GM21717 (cell line): ENCODE results near the gene ZNF468.
"Not testable (repeated sequence)": the region's sequence is repeated elsewhere in the genome, so short reads cannot be mapped to it uniquely, and the experiment has no call there.

Experiments
- ATAC-seq: cut with Tn5 transposase; IDR thresholded peaks from one replicate; pipeline ENCODE4 v1.9.1; 2021; ENCODE audit warnings: mild to moderate bottlenecking, moderate library complexity; ENCODE audit not compliant: unreplicated experiment

Gene ZNF468

DNA sequence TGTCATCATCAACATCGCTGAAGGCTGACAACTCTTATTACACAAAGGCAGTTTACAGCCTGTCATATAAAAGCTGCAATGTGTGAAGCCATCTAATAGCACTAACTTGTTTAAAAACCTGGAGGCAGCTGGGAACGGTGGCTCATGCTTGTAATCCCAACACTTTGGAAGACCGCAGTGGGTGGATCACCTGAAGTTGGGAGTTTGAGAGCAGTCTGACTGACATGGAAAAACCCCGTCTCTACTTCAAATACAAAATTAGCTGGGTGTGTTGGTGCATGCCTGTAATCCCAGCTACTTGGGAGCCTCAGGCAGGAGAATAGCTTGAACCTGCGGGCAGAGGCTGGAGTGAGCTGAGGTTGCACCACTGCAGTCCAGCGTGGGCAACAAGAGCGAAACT is 27.6 kb downstream of the ZNF468 start:
- ATAC-seq: not testable (repeated sequence)

DNA sequence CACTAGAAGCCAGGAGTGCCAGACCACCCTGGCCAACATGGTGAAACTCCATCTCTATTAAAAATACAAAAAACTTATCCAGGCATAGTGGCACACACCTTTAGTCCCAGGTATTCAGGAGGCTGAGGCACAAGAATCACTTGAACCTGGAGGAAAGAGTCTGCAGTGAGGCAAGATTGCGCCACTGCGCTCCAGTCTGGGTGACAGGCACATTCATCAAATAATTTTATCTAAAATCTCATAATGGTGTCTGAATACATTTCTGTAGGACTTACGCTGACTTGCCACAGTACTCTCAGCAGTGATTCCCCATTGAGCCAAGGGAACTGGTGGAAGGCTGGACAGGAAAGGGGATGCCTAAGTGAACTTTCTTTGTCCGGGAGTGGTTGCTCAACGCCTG is 31.7 kb downstream of the ZNF468 start:
- ATAC-seq: no peak

DNA sequence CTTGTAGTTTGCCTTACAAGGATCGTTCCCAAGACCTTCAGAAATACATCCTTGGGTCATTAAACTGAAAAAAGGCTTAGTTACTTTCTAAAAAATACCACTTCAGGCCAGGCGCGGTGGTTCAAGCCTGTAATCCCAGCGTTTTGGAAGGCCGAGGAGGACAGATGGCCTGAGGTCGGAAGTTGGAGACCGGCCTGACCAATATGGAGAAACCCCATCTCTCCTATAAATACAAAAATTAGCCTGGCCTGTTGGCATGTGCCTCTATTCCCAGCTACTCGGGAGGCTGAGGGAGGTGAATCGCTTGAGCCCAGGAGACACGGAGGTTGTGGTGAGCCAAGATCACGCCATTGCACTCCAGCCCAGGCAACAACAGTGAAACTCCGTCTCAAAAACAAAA is 33.7 kb downstream of the ZNF468 start:
- no peak for ATAC-seq

DNA sequence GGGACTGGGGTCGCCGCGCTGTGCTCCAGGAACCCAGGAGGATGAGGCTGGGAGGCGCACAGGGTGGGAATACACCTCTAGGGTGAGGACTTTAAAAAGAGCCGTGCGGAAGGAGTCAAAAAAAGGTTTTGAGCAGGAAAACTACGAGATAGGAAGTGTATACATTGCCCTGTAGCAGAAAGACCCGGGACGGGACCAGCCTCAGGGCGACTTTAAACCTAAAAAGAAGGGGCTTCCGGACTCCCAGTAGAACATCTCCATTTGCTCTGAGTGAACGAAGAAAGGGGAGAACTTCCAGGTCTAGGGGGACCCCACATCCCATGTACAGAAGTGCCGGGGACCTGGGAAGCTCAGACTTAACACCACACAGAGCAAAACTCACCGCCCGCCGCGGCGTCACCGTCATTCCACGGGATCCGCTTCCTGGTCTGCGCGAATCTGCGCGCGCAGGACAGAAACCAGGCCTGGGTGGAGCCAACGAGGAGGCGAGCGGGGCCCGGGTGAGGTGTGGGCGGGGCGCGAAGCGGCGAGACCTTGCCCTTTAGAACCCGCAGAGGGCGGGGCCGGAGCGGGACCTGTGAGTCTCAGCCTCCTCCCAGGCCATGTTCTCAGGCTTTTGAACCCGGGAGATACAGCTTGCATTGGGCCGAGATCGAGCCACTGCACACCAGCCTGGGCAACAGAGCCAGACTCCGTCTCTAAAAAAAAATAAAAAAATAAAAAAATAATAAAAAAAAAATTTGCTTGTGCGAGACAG is 36.0 kb downstream of the ZNF468 start, which contains the start of gene ZNF28:
ZNF28 (minus strand) TSS at position 430 of the 757 bp plus-strand sequence. CDS start 3,675 bp downstream, outside the sequence.
- peak; percentile 87 for ATAC-seq

DNA sequence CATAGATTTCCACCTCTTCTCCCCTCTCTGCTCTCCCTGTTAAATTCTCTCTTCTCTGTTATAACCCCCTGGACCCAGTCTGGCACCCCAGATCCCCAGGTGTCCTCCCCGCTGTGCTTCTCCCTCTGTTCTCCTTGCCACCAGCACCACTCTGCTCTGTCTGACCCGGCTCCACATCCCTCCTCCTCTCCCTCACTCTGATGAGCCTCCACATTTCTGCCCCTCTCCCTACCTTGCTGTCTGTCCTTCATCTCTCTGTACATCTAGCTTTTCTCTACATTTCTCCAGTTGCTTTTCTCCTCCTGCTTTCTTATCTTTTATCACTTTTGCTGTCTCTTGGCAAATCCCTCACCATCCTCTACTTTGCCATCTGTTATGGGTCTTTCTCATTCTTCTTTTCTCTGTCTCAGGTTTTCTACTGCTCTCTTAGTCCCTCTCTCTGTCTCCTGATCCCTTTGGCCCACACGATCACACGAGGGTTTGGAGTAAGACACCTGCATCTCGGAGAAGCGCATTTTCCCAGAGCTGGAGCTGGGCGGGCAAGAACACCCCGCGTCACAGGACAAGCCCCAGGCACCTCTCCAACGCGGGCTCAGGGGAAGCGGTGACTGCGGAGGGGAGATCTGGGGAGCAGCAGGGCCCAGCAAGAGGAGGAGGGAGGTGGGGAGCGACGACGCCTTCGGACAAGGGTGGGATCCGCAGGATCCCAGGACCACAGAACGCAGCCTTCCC is 36.8 kb downstream of the ZNF468 start:
- ATAC-seq: not testable (repeated sequence)

DNA sequence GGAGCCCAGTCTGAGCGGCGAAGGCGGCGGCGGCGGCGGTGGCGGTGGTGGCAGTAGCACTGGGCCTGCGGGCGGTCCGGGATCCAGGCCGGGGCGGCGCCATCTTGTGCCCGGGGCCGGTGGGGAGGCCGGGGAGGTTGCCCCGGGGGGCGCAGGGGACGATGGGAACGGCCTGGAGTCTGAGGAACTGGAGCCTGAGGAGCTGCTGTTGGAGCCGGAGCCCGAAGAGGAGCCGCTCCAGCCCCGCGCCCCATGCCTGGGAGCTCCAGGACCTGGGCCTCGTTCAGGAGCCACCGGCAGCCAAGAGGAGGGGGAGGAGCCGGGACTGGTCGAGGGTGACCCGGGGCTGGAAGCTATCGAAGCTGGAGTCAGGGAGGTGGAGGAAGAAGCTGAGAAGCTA is 47.6 kb downstream of the ZNF468 start:
- ATAC-seq: no peak

DNA sequence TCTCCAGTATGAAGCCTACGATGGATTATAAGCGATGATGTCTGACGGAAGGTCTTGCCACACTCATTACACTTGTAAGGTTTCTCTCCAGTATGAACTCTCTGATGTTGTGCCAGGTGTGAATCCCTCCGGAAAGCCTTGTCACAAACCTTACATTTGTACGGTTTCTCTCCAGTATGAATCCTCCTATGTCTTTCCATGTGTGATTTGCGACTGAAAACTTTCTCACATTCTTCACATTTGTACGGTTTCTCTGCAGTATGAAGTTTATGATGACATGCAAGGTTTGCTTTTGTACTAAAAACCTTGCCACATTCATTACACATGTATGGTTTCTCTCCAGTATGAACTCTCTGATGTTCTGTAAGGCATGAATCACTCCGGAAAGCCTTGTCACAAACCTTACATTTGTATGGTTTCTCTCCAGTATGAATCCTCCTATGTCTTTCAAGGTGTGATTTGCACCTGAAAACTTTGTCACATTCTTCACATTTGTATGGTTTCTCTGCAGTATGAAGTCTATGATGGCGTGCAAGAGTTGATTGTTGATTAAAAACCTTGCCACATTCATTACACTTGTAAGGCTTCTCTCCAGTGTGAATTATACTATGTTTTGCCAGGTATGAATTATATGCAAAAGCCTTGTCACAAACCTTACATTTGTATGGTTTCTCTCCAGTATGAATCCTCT is 57.3 kb downstream of the ZNF468 start:
- not testable (repeated sequence) for ATAC-seq

DNA sequence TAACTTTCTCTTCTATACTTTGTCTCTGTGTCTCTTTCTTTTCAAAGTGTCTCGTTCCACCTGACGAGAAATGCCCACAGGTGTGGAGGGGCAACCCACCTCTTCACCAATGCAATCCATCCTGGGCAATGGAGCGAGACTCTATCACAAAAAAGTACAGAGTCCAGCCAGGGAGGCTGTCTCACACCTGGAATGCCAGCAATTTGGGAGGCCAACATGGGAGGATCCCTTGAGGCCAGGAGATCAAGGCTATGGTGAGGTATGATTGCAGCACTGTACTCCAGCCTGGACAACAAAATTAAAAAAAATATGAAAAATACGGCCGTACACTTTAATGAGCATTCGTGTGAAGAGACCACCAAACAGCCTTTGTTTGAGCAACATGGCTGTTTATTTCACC is 68.0 kb downstream of the ZNF468 start:
- no peak for ATAC-seq
